H1 (cell line): Measurements from ENCODE around the gene FAM98A. TPM values are rescaled to one million over a fixed set of nuclear protein-coding genes. Genes with fewer than 3 reads are reported as not detected.

Source experiments
- CTCF ChIA-PET: fragments of 300-600 bp; sonication (Branson Sonifier 250); formaldehyde crosslinking; loops from one replicate; lab custom pipeline; 2021; ENCODE audit not compliant: partially characterized antibody; lab: Charles Lee
- POLR2A ChIA-PET: fragments of 300-600 bp; sonication (Branson Sonifier 250); formaldehyde crosslinking; loops from one replicate; lab custom pipeline; 2021; ENCODE audit warnings: inconsistent platforms; ENCODE audit not compliant: partially characterized antibody; lab: Charles Lee
- DNase-seq, 2 experiments: peaks; one replicate each; pipeline versions ENCODE4 v3.0.0 to v3.0.0-alpha.2; 2010 to 2022; ENCODE audit warnings: low spot score in 2 of 2, low read depth in 1 of 2, mixed read lengths in 1 of 2
- FAIRE-seq: peaks from 2 replicates; lab custom pipeline; 2011; peaks lifted over from hg19 to GRCh38; lab: Jason Lieb, UNC
- H2AFZ ChIP-seq: 2 replicates; pipeline ENCODE4 v1.8.1; 2012; ENCODE audit warnings: low read length, inconsistent platforms
- H2AK5ac ChIP-seq: 2 replicates; pipeline ENCODE4 v1.6.1; 2013; ENCODE audit warnings: low read depth, low read length
- H2BK120ac ChIP-seq: replicated peaks from 2 replicates; pipeline ENCODE3; 2013; ENCODE audit warnings: low read depth, low read length, inconsistent platforms
- H2BK12ac ChIP-seq: 2 replicates; pipeline ENCODE4 v1.6.1; 2013; ENCODE audit warnings: low read depth, low read length
- H2BK15ac ChIP-seq: 2 replicates; pipeline ENCODE4 v1.6.1; 2013; ENCODE audit warnings: low read length
- H2BK20ac ChIP-seq: 2 replicates; pipeline ENCODE4 v1.6.1; 2013; ENCODE audit warnings: low read length
- H2BK5ac ChIP-seq: 2 replicates; pipeline ENCODE4 v1.6.1; 2013; ENCODE audit warnings: low read depth, low read length
- H3K14ac ChIP-seq: 2 replicates; pipeline ENCODE4 v1.6.1; 2013; ENCODE audit warnings: inconsistent platforms; ENCODE audit not compliant: insufficient read length
- H3K18ac ChIP-seq: 2 replicates; pipeline ENCODE4 v1.6.1; 2013; ENCODE audit warnings: low read length; ENCODE audit errors: extremely low read depth
- H3K23ac ChIP-seq: 2 replicates; pipeline ENCODE4 v1.6.1; 2013; ENCODE audit warnings: inconsistent platforms; ENCODE audit not compliant: insufficient read length
- H3K23me2 ChIP-seq: 2 replicates; pipeline ENCODE4 v1.6.1; 2013; ENCODE audit warnings: low read depth, low read length
- H3K27ac ChIP-seq: 2 replicates; pipeline ENCODE4 v1.6.1; 2011; ENCODE audit warnings: low read depth, low read length, inconsistent platforms
- H3K27me3 ChIP-seq, 4 experiments: replicated peaks in 1 of 4; 1 replicate in 1 of 4; 2 replicates in 3 of 4; pipeline versions ENCODE4 v1.6.1 to v1.8.1; 2011 to 2013; ENCODE audit warnings: low read length in 3 of 4, mild to moderate bottlenecking in 3 of 4, inconsistent platforms in 2 of 4, mixed read lengths in 2 of 4, moderate library complexity in 1 of 4; ENCODE audit not compliant: control insufficient read depth in 3 of 4, insufficient read depth in 3 of 4; ENCODE audit errors: extremely low read depth in 1 of 4
- H3K36me3 ChIP-seq, 4 experiments: 2 replicates each; pipeline versions ENCODE4 v1.6.1 to v1.8.1; 2011 to 2013; ENCODE audit warnings: mild to moderate bottlenecking in 4 of 4, low read length in 3 of 4, moderate library complexity in 2 of 4, control low read depth in 1 of 4, inconsistent platforms in 1 of 4; ENCODE audit not compliant: insufficient read depth in 4 of 4, control insufficient read depth in 2 of 4
- H3K4ac ChIP-seq: replicated peaks from 2 replicates; pipeline ENCODE3; 2013; ENCODE audit warnings: low read length, low read depth, mixed read lengths, inconsistent platforms; ENCODE audit not compliant: insufficient read length
- H3K4me1 ChIP-seq, 4 experiments: replicated peaks in 1 of 4; 1 replicate in 1 of 4; 2 replicates in 3 of 4; pipeline versions ENCODE4 v1.6.1 to v1.8.1; 2011 to 2013; ENCODE audit warnings: low read length in 3 of 4, inconsistent platforms in 2 of 4, mixed read lengths in 1 of 4; ENCODE audit not compliant: insufficient read depth in 4 of 4, control insufficient read depth in 3 of 4
- H3K4me2 ChIP-seq, 2 experiments: 2 replicates each; pipeline versions ENCODE4 v1.6.1 to v1.8.1; 2011 to 2013; ENCODE audit warnings: low read depth in 2 of 2, low read length in 2 of 2, control low read depth in 1 of 2, inconsistent platforms in 1 of 2, mild to moderate bottlenecking in 1 of 2; ENCODE audit not compliant: insufficient read depth in 1 of 2
- H3K4me3 ChIP-seq, 4 experiments: fragments of 200-600, 300-600 bp in 1 of 4; sonication (generic), shearing (Covaris generic), sonication (Bioruptor Twin) in 1 of 4; 2 replicates each; pipeline versions ENCODE4 v1.5.1 to v1.8.1; 2011 to 2016; ENCODE audit warnings: low read length in 4 of 4, low read depth in 3 of 4, control low read depth in 2 of 4, inconsistent platforms in 2 of 4, mild to moderate bottlenecking in 2 of 4, mixed read lengths in 1 of 4, moderate library complexity in 1 of 4; ENCODE audit not compliant: insufficient read depth in 2 of 4; ENCODE audit errors: extremely low read depth in 1 of 4
- H3K56ac ChIP-seq: replicated peaks from 2 replicates; pipeline ENCODE3; 2013; ENCODE audit warnings: low read depth, mild to moderate bottlenecking, mixed read lengths, low read length, inconsistent platforms; ENCODE audit not compliant: insufficient read length
- H3K79me1 ChIP-seq: 2 replicates; pipeline ENCODE4 v1.6.1; 2013; ENCODE audit warnings: low read depth, low read length, control low read depth
- H3K79me2 ChIP-seq, 2 experiments: 2 replicates each; pipeline versions ENCODE4 v1.6.1 to v1.8.1; 2012 to 2013; ENCODE audit warnings: low read length in 2 of 2, mild to moderate bottlenecking in 2 of 2, inconsistent platforms in 1 of 2; ENCODE audit not compliant: insufficient read depth in 2 of 2, control insufficient read depth in 1 of 2
- H3K9ac ChIP-seq, 4 experiments: replicated peaks in 1 of 4; 1 replicate in 1 of 4; 2 replicates in 3 of 4; pipeline versions ENCODE4 v1.6.1 to v1.8.1; 2011 to 2013; ENCODE audit warnings: low read depth in 3 of 4, low read length in 3 of 4, control low read depth in 2 of 4, mild to moderate bottlenecking in 2 of 4, moderate library complexity in 2 of 4, inconsistent platforms in 1 of 4; ENCODE audit errors: extremely low read depth in 1 of 4
- H3K9me3 ChIP-seq, 2 experiments: 2 replicates each; pipeline versions ENCODE4 v1.6.1 to v1.8.1; 2012 to 2013; ENCODE audit warnings: mild to moderate bottlenecking in 2 of 2, moderate library complexity in 2 of 2, control low read depth in 1 of 2, inconsistent platforms in 1 of 2, low read depth in 1 of 2, low read length in 1 of 2, mixed read lengths in 1 of 2; ENCODE audit not compliant: insufficient read depth in 2 of 2
- H4K20me1 ChIP-seq, 2 experiments: replicated peaks in 1 of 2; 2 replicates each; pipeline versions ENCODE3 to v1.8.1; 2011 to 2013; ENCODE audit warnings: inconsistent platforms in 2 of 2, low read length in 2 of 2, mild to moderate bottlenecking in 1 of 2; ENCODE audit not compliant: insufficient read depth in 2 of 2, control insufficient read depth in 1 of 2
- H4K5ac ChIP-seq: 2 replicates; pipeline ENCODE4 v1.6.1; 2013; ENCODE audit warnings: low read length, low read depth, mixed read lengths, inconsistent platforms; ENCODE audit not compliant: insufficient read length
- H4K8ac ChIP-seq: 2 replicates; pipeline ENCODE4 v1.8.0; 2013; ENCODE audit warnings: mild to moderate bottlenecking, moderate library complexity, low read length, inconsistent platforms; ENCODE audit not compliant: insufficient read depth; ENCODE audit errors: extremely low read depth
- H4K91ac ChIP-seq: replicated peaks from 2 replicates; pipeline ENCODE3; 2013; ENCODE audit warnings: low read length, mixed read lengths, inconsistent platforms; ENCODE audit not compliant: insufficient read length
- CBX5 ChIP-seq: fragments of 300-800, 300-1000 bp; sonication (generic); IDR thresholded peaks from 2 replicates; pipeline ENCODE4 v1.7.1; 2016; ENCODE audit warnings: antibody characterized with exemption, low read length, low read depth
- CBX8 ChIP-seq: fragments of 300-800, 300-1000 bp; sonication (generic); IDR thresholded peaks from 2 replicates; pipeline ENCODE4 v1.7.1; 2016; ENCODE audit warnings: low read depth, low read length, borderline replicate concordance
- CEBPB ChIP-seq: IDR thresholded peaks from 2 replicates; pipeline ENCODE4 v1.6.1; 2012; ENCODE audit warnings: low read depth, low read length
- EP300 ChIP-seq, 2 experiments: IDR thresholded peaks; 1 replicate in 1 of 2; 2 replicates in 1 of 2; pipeline ENCODE4 v1.6.1; 2011 to 2012; ENCODE audit warnings: low read depth in 2 of 2, low read length in 2 of 2, mild to moderate bottlenecking in 2 of 2, borderline replicate concordance in 1 of 2, inconsistent platforms in 1 of 2, moderate library complexity in 1 of 2
- FOSL1 ChIP-seq: IDR thresholded peaks from 2 replicates; pipeline ENCODE4 v1.6.1; 2011; ENCODE audit warnings: mild to moderate bottlenecking, low read depth, low read length, moderate library complexity; ENCODE audit not compliant: insufficient read depth
- GABPA ChIP-seq: IDR thresholded peaks from 2 replicates; pipeline ENCODE4 v1.6.1; 2011; ENCODE audit warnings: mild to moderate bottlenecking, low read length, moderate library complexity, borderline replicate concordance; ENCODE audit not compliant: insufficient read depth
- GTF2F1 ChIP-seq: IDR thresholded peaks from 2 replicates; pipeline ENCODE4 v1.6.1; 2012; ENCODE audit warnings: low read depth, low read length, improper control_type of control experiment, borderline replicate concordance
- HDAC6 ChIP-seq: IDR thresholded peaks from one replicate; pipeline ENCODE4 v1.7.1; 2012; ENCODE audit warnings: low read depth, mild to moderate bottlenecking, inconsistent platforms, low read length, moderate library complexity
- KDM5A ChIP-seq: fragments of 200-600 bp; IDR thresholded peaks from 2 replicates; pipeline ENCODE4 v1.7.1; 2012; ENCODE audit warnings: mild to moderate bottlenecking, low read length, inconsistent platforms, mixed read lengths
- RBBP5 ChIP-seq: IDR thresholded peaks from 2 replicates; pipeline ENCODE4 v1.7.1; 2012; ENCODE audit warnings: low read depth, mild to moderate bottlenecking, inconsistent platforms, low read length, moderate library complexity, borderline replicate concordance
- SIRT6 ChIP-seq: IDR thresholded peaks from one replicate; pipeline ENCODE4 v1.7.1; 2012; ENCODE audit warnings: low read length, inconsistent platforms
- SP1 ChIP-seq: IDR thresholded peaks from 2 replicates; pipeline ENCODE4 v1.6.1; 2011; ENCODE audit warnings: low read depth, low read length
- SP4 ChIP-seq: IDR thresholded peaks from 2 replicates; pipeline ENCODE4 v1.6.1; 2012; ENCODE audit warnings: low read length, inconsistent platforms
- SUZ12 ChIP-seq: fragments of 200-600 bp; sonication (generic); IDR thresholded peaks from 2 replicates; pipeline ENCODE4 v1.6.1; 2012; ENCODE audit warnings: mild to moderate bottlenecking, inconsistent platforms, low read length, moderate library complexity, mixed read lengths
- TCF12 ChIP-seq: IDR thresholded peaks from 2 replicates; pipeline ENCODE4 v1.6.1; 2011; ENCODE audit warnings: low read depth, mild to moderate bottlenecking, low read length
- WGBS, 2 experiments: shearing (Covaris generic) in 1 of 2; methylation state at CpG; one replicate each; pipeline versions ENCODE4 v1.1.6 to v1.1.7; 2013 to 2015; ENCODE audit warnings: low lambda C conversion rate in 2 of 2, mixed read lengths in 2 of 2, inconsistent platforms in 1 of 2, low coverage in 1 of 2, missing lambda C conversion rate in 1 of 2; ENCODE audit not compliant: insufficient replicate concordance in 2 of 2, insufficient coverage in 1 of 2, insufficient read length in 1 of 2; ENCODE audit errors: extremely low coverage in 1 of 2, missing lambda C conversion rate in 1 of 2; 5-methylcytosine and 5-hydroxymethylcytosine counted together
- polyA plus RNA-seq, 7 experiments: library from polyadenylated mRNA; depleted of rRNA in 3 of 7; stranded (reverse) in 5 of 7; unstranded in 2 of 7; fragments of >200 nt in 5 of 7; fragments of 200-250 nt in 2 of 7; gene quantifications; 1 replicate in 5 of 7; 2 replicates in 1 of 7; 4 replicates in 1 of 7; pipeline versions ENCODE4 v1.2.1 to v1.2.3, GENCODE V29; 2011 to 2013; ENCODE audit warnings: missing spikeins in 2 of 7, mixed read lengths in 2 of 7
- total RNA-seq: library from RNA; stranded (reverse); fragmentation: NEBNext Ultra II Directional; extraction: Animal tissue kit (Norgen Biotek cat#: 25700); gene quantifications from 2 replicates; pipeline ENCODE4 v1.2.1, GENCODE V29; 2021

FAM98A gene
- total and polyA plus RNA-seq, 2 of the 8 experiments (the other 6 are each of a cell fraction or from before 2014, with no cell fraction given) = 53.2 to 103 TPM

DNA sequence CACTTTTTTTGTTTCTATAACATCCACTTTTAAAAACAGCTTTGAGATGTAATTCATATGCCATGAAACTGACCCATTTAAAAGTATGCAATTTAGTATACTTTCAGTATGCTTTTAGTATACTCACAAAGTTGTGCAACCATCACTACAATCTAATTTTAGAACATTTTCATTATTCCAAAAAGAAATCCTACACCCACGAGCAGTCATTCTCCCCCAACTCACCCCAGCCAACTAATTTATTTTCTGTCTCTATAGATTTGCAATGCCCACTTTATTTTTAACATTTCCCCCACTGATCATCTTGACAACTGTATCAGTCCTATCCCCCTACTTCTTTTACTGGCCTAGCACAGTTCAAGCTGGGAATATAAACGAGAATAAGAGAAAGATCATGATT is 39.1 kb downstream of the FAM98A start:
- no peak for FAIRE-seq
- H3K9ac ChIP-seq = no peak overlapping the region
- ChIA-PET CTCF (interaction anchor here (0.6 to 1.4 kb wide), 3 partner anchors 15 to 527 kb away, joined by 3 to 4 read pairs (median 3); no protein-coding TSS in a partner anchor), POLR2A (interaction anchor here (0.6 to 0.8 kb wide), 2 partner anchors 9 to 723 kb away, joined by 3 read pairs; no protein-coding TSS in a partner anchor)
- no peak overlapping the region for H3K4ac ChIP-seq
- 80% methylated on average over 2 of the region's 2 CpGs; no CpG with 5 or more reads in 1 of the 2 experiments for WGBS, 2 experiments
- no peak overlapping the region for H4K8ac ChIP-seq
- H2AK5ac ChIP-seq = no peak overlapping the region
- no peak overlapping the region for H3K4me3 ChIP-seq
- no peaks in the 10 kb centered on the region for H3K36me3 ChIP-seq
- no peaks in the 10 kb centered on the region for H3K27me3 ChIP-seq
- H3K56ac ChIP-seq = no peak overlapping the region
- peaks cover 0 to 3% (median 0%) of the 10 kb centered on the region in 4 experiments; a peak in 1 of 7 replicates for H3K4me1 ChIP-seq
- no peak overlapping the region for H3K18ac ChIP-seq
- H4K5ac ChIP-seq = no peak overlapping the region
- no peak overlapping the region for H4K91ac ChIP-seq
- H2BK5ac ChIP-seq = no peak overlapping the region
- H3K23ac ChIP-seq = no peak overlapping the region
- H3K14ac ChIP-seq = no peak overlapping the region
- H3K23me2 ChIP-seq = no peaks in the 10 kb centered on the region; the same call in 1 of the 2 replicates
- no peak overlapping the region for H2AFZ ChIP-seq
- no peak overlapping the region for H3K4me2 ChIP-seq
- no peak overlapping the region for H2BK15ac ChIP-seq
- no peak overlapping the region for H2BK12ac ChIP-seq
- H2BK120ac ChIP-seq = no peak overlapping the region
- H2BK20ac ChIP-seq = no peak overlapping the region
- H3K79me2 ChIP-seq = no peaks in the 10 kb centered on the region
- no peaks in the 10 kb centered on the region for H4K20me1 ChIP-seq
- no peaks in the 10 kb centered on the region for H3K79me1 ChIP-seq
- no peak overlapping the region for H3K27ac ChIP-seq
- DNase-seq = no peak
- no peaks in the 10 kb centered on the region for H3K9me3 ChIP-seq
- TF ChIP-seq CBX8 (no peak), SUZ12 (no peak), CEBPB (no peak), EP300 (IDR thresholded peaks at IDR 0.05; ENCODE audit: borderline replicate concordance in 1 of 2, low read depth in 2 of 2, low read length in 2 of 2) (no peak), KDM5A (no peak), SIRT6 (no peak), FOSL1 (no peak), GTF2F1 (no peak), CBX5 (no peak), SP1 (no peak), SP4 (no peak), HDAC6 (no peak), GABPA (no peak), TCF12 (no peak), RBBP5 (no peak)
